ENCODE measurements around the gene CUL1.

Gene CUL1

DNA sequence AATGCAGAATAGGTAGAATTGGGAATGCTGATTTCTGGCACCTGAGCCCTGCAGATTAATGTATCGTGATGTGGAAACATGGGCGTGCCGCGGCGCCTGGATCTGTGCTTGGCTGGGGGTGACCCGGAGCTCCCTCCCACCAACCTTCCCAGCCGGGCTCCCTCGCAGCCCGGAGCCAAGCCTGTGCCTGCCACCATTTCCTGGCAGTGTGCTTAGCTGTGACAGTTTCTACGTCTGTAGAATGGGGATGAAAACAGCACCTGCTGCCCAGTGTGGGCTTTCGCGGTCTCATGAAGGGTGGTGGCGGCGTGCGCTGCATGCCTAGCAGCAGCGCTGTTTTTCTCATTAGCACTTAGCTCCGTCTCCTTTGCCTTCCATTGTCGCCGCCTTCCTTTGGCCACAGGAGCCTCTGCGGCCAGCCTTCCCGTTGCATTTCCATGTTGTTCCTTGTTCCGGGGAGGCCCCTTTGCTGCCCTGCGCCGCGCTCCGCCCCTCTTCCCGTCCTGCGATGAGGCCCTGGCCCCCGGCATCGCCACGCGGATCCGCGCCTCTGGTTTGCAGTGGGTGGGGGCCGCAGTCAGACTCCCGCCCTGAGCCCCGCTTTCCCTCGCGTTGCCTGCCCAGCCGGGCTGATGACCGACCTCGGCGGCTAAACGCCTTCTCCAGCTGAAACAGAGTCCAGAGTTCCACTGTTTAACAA lies 84.2 kb downstream of the CUL1 start:
- H3K36me3 ChIP-seq (ENCODE audit: control insufficient read depth in 1 of 2, insufficient read depth in 2 of 2, low read length in 2 of 2), result peaks cover 37 to 45% of the 10 kb centered on the region in 2 experiments
- no peak overlapping the region for H2BK5ac ChIP-seq (ENCODE audit: low read depth, low read length, poor library complexity)
- no peak for DNase-seq
- H3K9me3 ChIP-seq (ENCODE audit: insufficient read depth, low read depth, low read length), result peaks cover 2% of the 10 kb centered on the region
- no peak overlapping the region for H3K14ac ChIP-seq (ENCODE audit: low read length)
- no peaks in the 10 kb centered on the region for H3K79me2 ChIP-seq (ENCODE audit: control insufficient read depth, insufficient read depth, low read length, poor library complexity)
- no peak overlapping the region for H3K23ac ChIP-seq (ENCODE audit: low read length)
- H3K9ac ChIP-seq (ENCODE audit: low read length), result no peak overlapping the region
- H2AFZ ChIP-seq (ENCODE audit: insufficient read depth, low read length, poor library complexity), result no peak overlapping the region
- H4K91ac ChIP-seq (ENCODE audit: low read depth, low read length), result no peak overlapping the region
- H3K27me3 ChIP-seq (ENCODE audit: insufficient read depth, low read length), result no peaks in the 10 kb centered on the region
- H2AK5ac ChIP-seq (ENCODE audit: low read length), result no peak overlapping the region
- no CpG with 5 or more reads among the region's 44 CpGs for WGBS (ENCODE audit: extremely low coverage, insufficient coverage, insufficient read length)
- H3K4me3 ChIP-seq (ENCODE audit: low read depth, low read length), result no peak overlapping the region
- no peaks in the 10 kb centered on the region for H3K79me1 ChIP-seq (ENCODE audit: low read length)
- H3K4ac ChIP-seq (ENCODE audit: low read depth, low read length), result no peak overlapping the region
- no peak overlapping the region for H4K12ac ChIP-seq (ENCODE audit: low read depth, low read length)
- H3K27ac ChIP-seq (ENCODE audit: low read depth, low read length), result no peak overlapping the region
- no peak overlapping the region for H2BK120ac ChIP-seq (ENCODE audit: insufficient read depth, low read length, poor library complexity)
- no peak overlapping the region for H3K4me2 ChIP-seq (ENCODE audit: low read length)
- H2BK12ac ChIP-seq (ENCODE audit: low read length), result no peak overlapping the region
- H3K18ac ChIP-seq (ENCODE audit: low read length), result peak overlapping the region; percentile 3
- H4K8ac ChIP-seq (ENCODE audit: low read depth, low read length), result no peak overlapping the region
- H3K4me1 ChIP-seq (ENCODE audit: control insufficient read depth in 1 of 2, insufficient read depth in 2 of 2, low read length in 2 of 2), result no peaks in the 10 kb centered on the region

- Histone ChIP-seq H3K4me1 (ENCODE audit: control insufficient read depth in 1 of 2, insufficient read depth in 2 of 2, low read length in 2 of 2) (no peaks in the 10 kb centered on the region), H2BK120ac (ENCODE audit: insufficient read depth, low read length, poor library complexity) (no peak overlapping the region), H3K36me3 (ENCODE audit: control insufficient read depth in 1 of 2, insufficient read depth in 2 of 2, low read length in 2 of 2) (peaks cover 43 to 50% of the 10 kb centered on the region in 2 experiments), H3K27me3 (ENCODE audit: insufficient read depth, low read length) (no peaks in the 10 kb centered on the region), H3K9ac (ENCODE audit: low read length) (no peak overlapping the region), H2AFZ (ENCODE audit: insufficient read depth, low read length, poor library complexity) (no peak overlapping the region), H3K27ac (ENCODE audit: low read depth, low read length) (no peak overlapping the region), H2BK12ac (ENCODE audit: low read length) (no peak overlapping the region), H3K4me2 (ENCODE audit: low read length) (no peak overlapping the region), H3K23ac (ENCODE audit: low read length) (no peak overlapping the region), H3K79me2 (ENCODE audit: control insufficient read depth, insufficient read depth, low read length, poor library complexity) (no peaks in the 10 kb centered on the region), H3K9me3 (ENCODE audit: insufficient read depth, low read depth, low read length) (peaks cover 2% of the 10 kb centered on the region), H3K79me1 (ENCODE audit: low read length) (no peaks in the 10 kb centered on the region), H4K91ac (ENCODE audit: low read depth, low read length) (no peak overlapping the region), H2AK5ac (ENCODE audit: low read length) (no peak overlapping the region), H3K4ac (ENCODE audit: low read depth, low read length) (no peak overlapping the region), H3K4me3 (ENCODE audit: low read depth, low read length) (no peak overlapping the region), H4K12ac (ENCODE audit: low read depth, low read length) (no peak overlapping the region), H4K8ac (ENCODE audit: low read depth, low read length) (no peak overlapping the region), H2BK5ac (ENCODE audit: low read depth, low read length, poor library complexity) (no peak overlapping the region), H3K18ac (ENCODE audit: low read length) (no peak overlapping the region), H3K14ac (ENCODE audit: low read length) (no peak overlapping the region)
- DNase-seq, result no peak
- WGBS (ENCODE audit: extremely low coverage, insufficient coverage, insufficient read length), result no CpG with 5 or more reads among the region's 15 CpGs
Measured at GRCh38 chr7:148783801-148784527, 85.3 kb downstream of the CUL1 start.

DNA sequence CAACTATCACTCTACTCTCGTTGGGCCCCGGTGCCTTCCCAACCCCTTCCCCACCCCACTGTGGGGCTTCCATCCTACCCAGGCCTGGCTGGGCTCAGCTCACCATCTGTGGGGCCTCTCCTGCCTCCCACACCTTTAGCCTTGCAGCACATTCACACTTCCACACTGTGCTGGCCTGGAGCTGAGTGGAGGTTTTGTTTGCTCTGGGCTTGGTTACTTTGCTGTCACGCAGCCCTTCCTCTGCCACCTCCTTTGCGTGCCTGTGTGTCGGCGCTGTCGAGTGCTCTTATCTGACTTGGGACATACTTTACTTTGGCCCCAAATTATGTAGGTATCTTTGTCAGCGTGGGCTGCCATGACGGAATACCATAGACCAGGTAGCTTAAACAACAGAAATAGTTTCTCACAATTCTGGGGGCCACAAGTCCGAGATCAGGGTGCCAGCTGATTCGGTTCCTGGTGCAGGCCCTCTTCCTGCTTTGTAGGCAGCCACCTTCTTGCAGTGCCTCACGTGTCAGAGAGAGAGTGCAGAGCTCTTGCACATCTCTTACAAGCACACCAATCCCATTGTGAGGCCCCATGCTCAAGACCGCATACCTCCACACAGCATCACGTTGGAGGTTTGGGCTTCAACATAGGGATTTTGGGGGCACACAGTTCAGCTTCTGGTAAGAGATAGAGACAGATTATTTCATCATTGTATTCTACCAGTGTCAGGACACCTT lies 89.0 kb downstream of the CUL1 start:
- DNase-seq, result no peak
- H3K36me3 ChIP-seq (ENCODE audit: control insufficient read depth in 1 of 2, insufficient read depth in 2 of 2, low read length in 2 of 2), result peaks cover 41 to 54% of the 10 kb centered on the region in 2 experiments
- H3K4me2 ChIP-seq (ENCODE audit: low read length), result no peak overlapping the region
- no peak overlapping the region for H3K4ac ChIP-seq (ENCODE audit: low read depth, low read length)
- H2AFZ ChIP-seq (ENCODE audit: insufficient read depth, low read length, poor library complexity), result no peak overlapping the region
- H3K79me2 ChIP-seq (ENCODE audit: control insufficient read depth, insufficient read depth, low read length, poor library complexity), result no peaks in the 10 kb centered on the region
- no peak overlapping the region for H3K27ac ChIP-seq (ENCODE audit: low read depth, low read length)
- H3K14ac ChIP-seq (ENCODE audit: low read length), result no peak overlapping the region
- H3K79me1 ChIP-seq (ENCODE audit: low read length), result no peaks in the 10 kb centered on the region
- no peaks in the 10 kb centered on the region for H3K4me1 ChIP-seq (ENCODE audit: control insufficient read depth in 1 of 2, insufficient read depth in 2 of 2, low read length in 2 of 2)
- H3K27me3 ChIP-seq (ENCODE audit: insufficient read depth, low read length), result no peaks in the 10 kb centered on the region
- peaks cover 2% of the 10 kb centered on the region for H3K9me3 ChIP-seq (ENCODE audit: insufficient read depth, low read depth, low read length)
- no peak overlapping the region for H4K8ac ChIP-seq (ENCODE audit: low read depth, low read length)
- H3K23ac ChIP-seq (ENCODE audit: low read length), result no peak overlapping the region
- H4K12ac ChIP-seq (ENCODE audit: low read depth, low read length), result no peak overlapping the region
- no peak overlapping the region for H2AK5ac ChIP-seq (ENCODE audit: low read length)
- no peak overlapping the region for H2BK12ac ChIP-seq (ENCODE audit: low read length)
- H3K9ac ChIP-seq (ENCODE audit: low read length), result no peak overlapping the region
- H4K91ac ChIP-seq (ENCODE audit: low read depth, low read length), result no peak overlapping the region
- no CpG with 5 or more reads among the region's 14 CpGs for WGBS (ENCODE audit: extremely low coverage, insufficient coverage, insufficient read length)
- no peak overlapping the region for H3K4me3 ChIP-seq (ENCODE audit: low read depth, low read length)
- no peak overlapping the region for H2BK120ac ChIP-seq (ENCODE audit: insufficient read depth, low read length, poor library complexity)
- H3K18ac ChIP-seq (ENCODE audit: low read length), result no peak overlapping the region
- H2BK5ac ChIP-seq (ENCODE audit: low read depth, low read length, poor library complexity), result no peak overlapping the region

DNA sequence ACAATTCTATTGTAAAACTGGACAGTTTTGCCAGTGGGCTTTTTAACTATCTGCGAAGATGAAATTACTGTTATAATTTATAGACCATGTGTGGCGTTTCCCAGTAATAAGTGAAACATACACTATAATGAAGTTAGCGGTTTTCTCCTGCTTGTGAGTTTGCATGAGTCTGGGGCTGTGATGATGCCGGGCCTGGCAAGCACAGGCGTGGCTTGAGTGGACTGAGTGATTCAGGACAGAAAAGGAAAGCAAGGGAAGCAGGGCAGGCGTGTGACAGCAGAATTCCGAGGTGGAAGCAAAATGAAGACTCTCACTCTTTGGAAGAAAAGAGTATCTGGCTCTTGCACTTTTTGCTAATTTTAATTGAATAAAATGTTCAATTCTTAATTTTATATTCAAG lies 90.5 kb downstream of the CUL1 start:
- H4K8ac ChIP-seq (ENCODE audit: low read depth, low read length), result no peak overlapping the region
- H3K36me3 ChIP-seq (ENCODE audit: control insufficient read depth in 1 of 2, insufficient read depth in 2 of 2, low read length in 2 of 2), result peaks cover 34 to 49% of the 10 kb centered on the region in 2 experiments
- no peak for DNase-seq
- H3K14ac ChIP-seq (ENCODE audit: low read length), result no peak overlapping the region
- H4K91ac ChIP-seq (ENCODE audit: low read depth, low read length), result no peak overlapping the region
- H3K4me3 ChIP-seq (ENCODE audit: low read depth, low read length), result no peak overlapping the region
- H4K12ac ChIP-seq (ENCODE audit: low read depth, low read length), result no peak overlapping the region
- H3K9ac ChIP-seq (ENCODE audit: low read length), result no peak overlapping the region
- H3K4ac ChIP-seq (ENCODE audit: low read depth, low read length), result no peak overlapping the region
- H3K9me3 ChIP-seq (ENCODE audit: insufficient read depth, low read depth, low read length), result no peaks in the 10 kb centered on the region
- no peaks in the 10 kb centered on the region for H3K27me3 ChIP-seq (ENCODE audit: insufficient read depth, low read length)
- H3K23ac ChIP-seq (ENCODE audit: low read length), result no peak overlapping the region
- no peak overlapping the region for H2AK5ac ChIP-seq (ENCODE audit: low read length)
- no peak overlapping the region for H2BK12ac ChIP-seq (ENCODE audit: low read length)
- WGBS (ENCODE audit: extremely low coverage, insufficient coverage, insufficient read length), result no CpG with 5 or more reads among the region's 7 CpGs
- H3K18ac ChIP-seq (ENCODE audit: low read length), result no peak overlapping the region
- no peak overlapping the region for H3K4me2 ChIP-seq (ENCODE audit: low read length)
- H3K4me1 ChIP-seq (ENCODE audit: control insufficient read depth in 1 of 2, insufficient read depth in 2 of 2, low read length in 2 of 2), result no peaks in the 10 kb centered on the region
- no peak overlapping the region for H3K27ac ChIP-seq (ENCODE audit: low read depth, low read length)
- H2BK120ac ChIP-seq (ENCODE audit: insufficient read depth, low read length, poor library complexity), result no peak overlapping the region
- no peak overlapping the region for H2BK5ac ChIP-seq (ENCODE audit: low read depth, low read length, poor library complexity)
- H3K79me1 ChIP-seq (ENCODE audit: low read length), result no peaks in the 10 kb centered on the region
- H2AFZ ChIP-seq (ENCODE audit: insufficient read depth, low read length, poor library complexity), result no peak overlapping the region
- no peaks in the 10 kb centered on the region for H3K79me2 ChIP-seq (ENCODE audit: control insufficient read depth, insufficient read depth, low read length, poor library complexity)

Measured in trophoblast cell (in vitro differentiated cells and primary cell).